UCSD-AML1 (cell line): ENCODE results near the gene ABCG8.

ENCODE experiments used
- DNase-seq: peaks from one replicate; lab custom pipeline; 2025; ENCODE audit not compliant: unreplicated experiment; lab: John Stamatoyannopoulos, UW

Gene ABCG8

DNA sequence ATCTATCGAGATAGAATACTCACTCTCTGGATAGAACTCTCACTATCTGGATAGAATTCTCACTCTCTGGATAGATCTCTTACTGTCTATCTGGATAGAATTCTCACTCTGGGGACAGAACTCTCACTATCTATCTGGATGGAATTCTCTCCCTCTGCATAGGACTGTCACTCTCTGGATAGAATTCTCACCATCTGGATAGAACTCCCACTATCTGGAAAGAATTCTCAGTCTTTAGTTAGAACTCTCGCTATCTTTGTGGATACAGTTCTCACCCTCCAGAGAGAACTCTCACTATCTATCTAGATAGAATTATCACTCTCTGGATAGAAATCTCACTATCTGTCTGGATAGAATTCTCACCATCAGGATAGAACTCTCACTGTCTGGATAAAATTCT is 16.5 kb downstream of the ABCG8 start:
- no peak for DNase-seq

- no peak for DNase-seq
Observed at GRCh38 chr2:43872151-43872550, 33.4 kb downstream of the ABCG8 start.

GRCh38 chr2:43874776-43875451 is 36.1 kb downstream of the ABCG8 start:
- no peak for DNase-seq

GRCh38 chr2:43877782-43878464 is 39.2 kb downstream of the ABCG8 start:
- peak; percentile 54 for DNase-seq

DNA sequence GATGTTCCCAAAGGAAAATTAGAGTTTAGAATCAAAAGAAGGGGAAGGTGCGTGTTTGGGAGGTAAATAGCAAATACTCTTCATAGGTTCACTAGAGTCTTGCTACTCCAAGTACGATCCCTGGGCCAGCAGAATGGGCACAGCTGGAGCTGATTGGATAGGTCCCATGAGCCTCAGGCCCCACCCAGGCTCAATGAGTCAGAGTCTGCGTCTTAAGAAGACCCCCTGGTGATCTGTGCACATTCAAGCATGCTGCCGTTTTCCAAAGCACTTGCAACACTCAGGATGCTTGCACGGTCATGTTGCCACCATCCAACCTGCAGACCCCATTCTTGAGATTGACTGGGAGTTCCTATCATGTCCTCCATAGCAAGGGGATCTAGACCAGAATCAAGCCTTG is 40.5 kb downstream of the ABCG8 start:
- DNase-seq: no peak

DNA sequence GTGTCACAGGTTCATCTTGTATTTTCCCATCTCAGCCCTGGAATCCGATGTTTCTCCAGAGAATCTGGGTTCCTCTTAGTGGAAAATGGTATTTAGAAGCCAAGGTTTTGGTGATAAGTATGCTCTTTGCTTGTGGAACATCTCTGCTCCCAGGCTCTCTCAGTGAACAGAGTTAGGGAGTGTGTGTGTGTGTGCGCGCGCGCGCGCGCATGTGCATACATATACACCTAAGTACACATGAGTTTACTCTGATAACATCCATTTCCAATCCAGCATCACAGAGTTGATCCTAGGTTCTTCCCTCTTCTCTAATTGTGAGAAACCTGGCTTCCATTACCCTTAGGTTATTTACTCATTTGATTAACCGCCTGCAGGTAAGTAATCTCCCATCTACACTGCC is 41.7 kb downstream of the ABCG8 start:
- no peak for DNase-seq

DNA sequence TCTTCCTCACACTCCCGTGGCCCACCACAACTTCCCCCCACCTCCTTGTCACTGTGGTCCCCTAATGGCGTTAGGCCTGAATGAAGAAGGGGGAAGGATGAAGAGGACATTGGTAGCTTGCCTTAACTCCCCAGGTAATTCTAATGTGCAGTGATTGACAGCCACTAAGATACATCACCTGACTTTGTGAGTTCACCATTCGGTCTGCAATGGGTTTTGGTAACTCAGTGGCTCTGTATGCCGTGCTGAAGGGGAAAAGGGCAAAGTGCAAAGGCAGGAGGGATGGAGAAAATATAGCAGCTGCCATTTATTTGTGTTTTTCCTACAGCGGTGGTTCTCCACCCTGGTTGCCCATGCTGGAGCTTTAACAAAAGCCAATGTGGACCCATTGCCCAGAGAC is 42.2 kb downstream of the ABCG8 start:
- DNase-seq: no peak

DNA sequence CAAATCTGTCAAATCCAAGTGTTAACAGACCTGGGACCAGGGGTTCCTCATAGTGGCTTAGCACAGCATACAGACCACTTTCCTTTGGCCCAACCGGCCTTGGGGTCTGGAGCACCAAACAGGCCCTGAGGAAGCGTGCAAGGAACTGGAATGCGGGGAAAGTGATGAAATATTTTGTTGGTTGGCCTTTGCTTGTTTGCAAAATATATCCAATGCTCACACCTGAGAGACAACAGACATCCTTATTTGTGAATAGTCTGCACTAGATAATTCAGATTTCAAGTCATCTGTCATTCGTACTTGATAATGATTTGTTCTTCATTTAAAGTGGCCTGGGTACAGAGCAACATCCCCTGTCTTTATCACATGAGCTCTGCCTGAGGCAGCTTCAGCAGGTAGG is 43.5 kb downstream of the ABCG8 start:
- DNase-seq: no peak

GRCh38 chr2:43884689-43885088 is 45.9 kb downstream of the ABCG8 start:
- DNase-seq: no peak

- DNase-seq: no peak
Observed at GRCh38 chr2:43885132-43885632, 46.4 kb downstream of the ABCG8 start.

DNA sequence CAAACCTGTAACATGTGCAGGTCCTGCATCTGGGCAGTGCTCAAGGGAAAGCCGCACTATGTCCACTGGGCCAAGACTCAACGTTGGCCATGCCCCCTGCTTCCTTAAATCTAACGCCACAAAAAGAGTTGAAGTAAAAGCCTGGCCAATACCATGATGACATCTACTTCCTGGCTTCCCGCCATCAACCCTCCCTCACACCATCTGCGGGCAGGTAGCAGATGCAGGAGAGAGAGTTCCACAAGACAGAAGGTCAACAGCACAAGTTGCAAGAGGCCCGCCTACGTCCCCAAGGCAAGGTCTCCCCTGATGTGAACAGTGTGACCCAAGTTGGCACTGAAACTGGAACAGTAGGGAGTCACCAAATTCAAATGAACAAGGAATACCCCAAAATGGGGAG is 48.4 kb downstream of the ABCG8 start:
- DNase-seq: no peak

- no peak for DNase-seq
Observed at GRCh38 chr2:43889416-43889815, 50.6 kb downstream of the ABCG8 start.

DNA sequence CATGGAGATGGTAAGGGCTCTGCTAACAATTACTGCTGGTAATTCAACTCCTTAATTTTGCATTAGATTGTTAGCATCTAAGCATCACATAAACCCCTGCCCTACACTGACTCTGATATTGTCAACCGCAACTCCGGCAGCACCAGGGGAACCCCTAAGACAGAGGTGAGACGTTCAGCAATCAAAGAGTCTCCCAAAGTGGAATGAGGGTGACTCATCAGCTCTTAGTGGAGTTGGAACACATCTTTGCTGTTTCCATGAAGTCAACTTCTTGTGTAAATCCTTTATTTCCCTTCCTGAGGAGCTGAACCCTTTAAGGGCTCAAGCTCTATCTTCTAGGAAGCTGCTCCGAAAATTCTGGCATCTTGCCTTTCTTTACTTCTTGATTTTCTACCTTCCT is 52.1 kb downstream of the ABCG8 start:
- DNase-seq: no peak

DNA sequence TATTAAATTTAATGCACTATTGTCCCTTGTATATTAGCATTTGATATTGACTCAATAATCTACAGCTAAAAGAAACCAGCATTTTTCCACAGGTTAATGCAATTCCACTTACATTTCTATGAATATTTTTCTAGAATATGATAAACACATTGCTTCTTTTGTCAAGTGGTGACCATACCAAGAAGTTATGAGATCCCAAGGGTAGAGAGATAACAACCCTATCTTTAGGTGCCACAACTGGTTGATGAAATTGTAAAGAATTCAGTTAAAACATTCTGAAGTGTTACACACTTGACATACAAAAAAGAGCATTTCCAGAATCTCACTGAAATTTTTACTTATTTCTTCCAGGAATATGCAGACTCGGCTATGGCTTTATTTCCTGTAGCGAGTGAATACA is 56.0 kb downstream of the ABCG8 start:
- DNase-seq: no peak

GRCh38 chr2:43896906-43897305 is 58.1 kb downstream of the ABCG8 start:
- DNase-seq: no peak

- no peak for DNase-seq
Observed at GRCh38 chr2:43897492-43897891, 58.7 kb downstream of the ABCG8 start.

DNA sequence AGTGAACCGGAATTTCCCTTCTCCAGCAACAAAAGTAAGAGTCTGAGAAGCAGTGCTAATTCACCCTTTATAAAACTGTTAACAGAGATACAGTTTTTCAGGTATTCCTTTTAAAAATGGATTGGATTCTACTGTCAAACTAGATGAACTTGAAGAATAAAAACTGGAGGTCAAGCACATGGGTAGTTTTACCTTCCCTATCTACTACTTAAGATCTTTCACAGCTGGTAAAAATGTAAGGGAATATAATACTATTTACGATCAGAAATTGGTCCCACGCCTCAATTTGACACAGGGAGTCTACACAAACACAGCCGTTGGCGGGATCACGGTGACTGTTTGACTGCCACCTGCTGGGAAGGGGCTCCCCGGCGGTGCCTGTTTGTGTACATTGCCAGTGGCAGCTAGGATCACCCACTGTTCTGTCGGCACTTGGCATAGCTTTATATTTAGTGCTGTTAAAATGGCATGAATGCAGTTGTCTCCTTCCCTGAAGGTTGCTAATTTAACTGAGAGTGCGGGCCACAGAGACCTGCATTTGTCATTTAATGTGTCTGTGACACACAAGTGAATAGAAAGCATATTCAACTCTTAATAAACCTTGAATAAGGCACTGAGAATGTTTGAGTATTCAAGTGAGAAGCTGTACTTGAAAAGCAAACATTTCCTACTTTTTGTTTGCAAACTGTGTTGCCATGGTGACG is 59.5 kb downstream of the ABCG8 start:
- no peak for DNase-seq

GRCh38 chr2:43898838-43899346 is 60.1 kb downstream of the ABCG8 start:
- DNase-seq: no peak

GRCh38 chr2:43899589-43899988 is 60.8 kb downstream of the ABCG8 start:
- DNase-seq: no peak

GRCh38 chr2:43905371-43905803 is 66.6 kb downstream of the ABCG8 start:
- DNase-seq: no peak

GRCh38 chr2:43905871-43906270 is 67.1 kb downstream of the ABCG8 start:
- no peak for DNase-seq
